Regular cardiac myocyte (primary cell): ENCODE results near the gene TFG. TPM values are rescaled to one million over a fixed set of nuclear protein-coding genes. Genes with fewer than 3 reads are reported as not detected.

Experiments
- total RNA-seq: library from RNA; depleted of rRNA; stranded (reverse); fragments of >200 nt; gene quantifications from 2 replicates; pipeline ENCODE4 v1.2.3, GENCODE V29; 2014

Gene TFG
- total RNA-seq = 98.1 and 111 TPM in 2 replicates

GRCh38 chr3:100708989-100709841, at the start of gene TFG:
TFG (plus strand) TSS chr3:100709494; CDS start chr3:100713686, 4,192 bp downstream.

Other genes starting within 250 kb of the TFG start
- gene TMEM45A, start 216.9 kb upstream of the TFG start, total RNA-seq = 74.8 and 166 TPM in 2 replicates
- not detected in 2 replicates for gene ADGRG7, start 99.9 kb upstream of the TFG start, total RNA-seq